HL-60 (cell line): ENCODE measurements around the gene CCDC89.

Source experiments
- CTCF ChIP-seq: IDR thresholded peaks from one replicate; pipeline ENCODE4 v1.5.1; 2011; ENCODE audit warnings: low read length, control low read depth, inconsistent platforms; ENCODE audit not compliant: insufficient read depth
- GABPA ChIP-seq: IDR thresholded peaks from 2 replicates; pipeline ENCODE4 v1.6.1; 2012; ENCODE audit warnings: low read depth

DNA sequence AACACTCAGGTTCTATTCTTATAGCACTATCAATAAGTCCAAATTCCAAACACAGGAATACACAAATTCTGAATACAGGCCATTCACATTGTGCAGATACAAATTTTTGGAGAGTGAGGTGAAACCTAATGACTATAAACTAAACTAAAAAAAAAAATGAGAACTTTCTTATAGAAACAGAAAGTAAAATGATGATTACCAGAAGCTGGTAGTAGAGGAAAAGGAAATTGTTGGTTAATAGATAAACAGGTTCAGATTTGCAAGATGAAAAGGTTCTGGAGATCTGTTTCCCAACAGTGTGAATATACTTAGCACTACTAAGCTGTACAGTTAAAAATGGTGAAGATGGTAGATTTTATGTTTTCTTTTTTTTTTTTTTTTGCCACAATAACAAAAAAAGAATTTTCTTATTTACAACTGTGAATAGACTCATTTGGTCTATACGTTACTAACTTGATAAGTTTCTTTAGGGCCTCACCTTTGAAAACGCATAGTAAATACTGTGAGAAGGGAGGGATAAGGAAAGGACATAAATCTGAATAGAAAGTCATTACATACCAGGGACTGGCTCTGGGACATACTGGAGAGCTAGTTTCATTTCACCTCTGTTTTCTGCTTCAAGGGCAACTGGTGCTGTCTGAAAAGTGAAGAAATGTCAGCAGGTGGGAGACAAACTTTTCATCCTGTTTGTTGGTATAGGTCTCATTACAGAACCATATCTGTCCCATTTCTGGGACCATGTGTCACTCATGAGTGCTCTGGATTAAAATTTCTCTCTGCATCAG is 14.2 kb upstream of the CCDC89 start:
- TF ChIP-seq CTCF (no peak), GABPA (no peak)
